ENCODE results near the gene NAGS.
"Not testable (repeated sequence)": the region's sequence is repeated elsewhere in the genome, so short reads cannot be mapped to it uniquely, and the experiment has no call there.

The NAGS gene
- total RNA-seq, result 1.5 reads per million

GRCh38 chr17:44004077-44004760 lies at the start of gene NAGS:
Gene NAGS (plus strand): TSS chr17:44004622. CDS start chr17:44004664, 42 bp downstream.
- no peak for DNase-seq

- DNase-seq, result no peak
Measured at GRCh38 chr17:43956222-43956621, 48.2 kb upstream of the NAGS start.

GRCh38 chr17:43958748-43959352 lies 45.6 kb upstream of the NAGS start:
- no peak for DNase-seq

- not testable (repeated sequence) for DNase-seq
Measured at GRCh38 chr17:43961292-43961691, 43.1 kb upstream of the NAGS start.

GRCh38 chr17:43961954-43962353 lies 42.5 kb upstream of the NAGS start:
- no peak for DNase-seq

- no peak for DNase-seq
Measured at GRCh38 chr17:43962479-43962878, 41.9 kb upstream of the NAGS start.

- DNase-seq, result no peak
Measured at GRCh38 chr17:43966276-43966675, 38.1 kb upstream of the NAGS start.

GRCh38 chr17:43967251-43967875 lies 37.1 kb upstream of the NAGS start:
- DNase-seq, result no peak

GRCh38 chr17:43970366-43970765 lies 34.1 kb upstream of the NAGS start:
- no peak for DNase-seq

- not testable (repeated sequence) for DNase-seq
Measured at GRCh38 chr17:43971436-43971835, 33.0 kb upstream of the NAGS start.

GRCh38 chr17:43972444-43973212 lies 31.8 kb upstream of the NAGS start:
- not testable (repeated sequence) for DNase-seq

- no peak for DNase-seq
Measured at GRCh38 chr17:43974382-43975266, 29.8 kb upstream of the NAGS start.

- no peak for DNase-seq
Measured at GRCh38 chr17:43975898-43976297, 28.5 kb upstream of the NAGS start.

- DNase-seq, result no peak
Measured at GRCh38 chr17:43976963-43977837, 27.2 kb upstream of the NAGS start.

GRCh38 chr17:43978078-43978477 lies 26.3 kb upstream of the NAGS start:
- no peak for DNase-seq

GRCh38 chr17:43979011-43979410 lies 25.4 kb upstream of the NAGS start:
- no peak for DNase-seq

- no peak for DNase-seq
Measured at GRCh38 chr17:43979671-43980070, 24.8 kb upstream of the NAGS start.

- DNase-seq, result no peak
Measured at GRCh38 chr17:43982171-43982570, 22.3 kb upstream of the NAGS start.

- no peak for DNase-seq
Measured at GRCh38 chr17:43983196-43983514, 21.3 kb upstream of the NAGS start.

GRCh38 chr17:43983515-43984411 lies 20.7 kb upstream of the NAGS start:
- no peak for DNase-seq

Data from effector CD4-positive, alpha-beta T cell (primary cell).